Measurements from ENCODE around the gene POLRMT. TPM values are rescaled to one million over a fixed set of nuclear protein-coding genes. Genes with fewer than 3 reads are reported as not detected.
"Not testable (repeated sequence)": the region's sequence is repeated elsewhere in the genome, so short reads cannot be mapped to it uniquely, and the experiment has no call there.

POLRMT gene
- total RNA-seq, 4 donors from 2014 or later = 17.3 to 33.8 (median 30.1) TPM

DNA sequence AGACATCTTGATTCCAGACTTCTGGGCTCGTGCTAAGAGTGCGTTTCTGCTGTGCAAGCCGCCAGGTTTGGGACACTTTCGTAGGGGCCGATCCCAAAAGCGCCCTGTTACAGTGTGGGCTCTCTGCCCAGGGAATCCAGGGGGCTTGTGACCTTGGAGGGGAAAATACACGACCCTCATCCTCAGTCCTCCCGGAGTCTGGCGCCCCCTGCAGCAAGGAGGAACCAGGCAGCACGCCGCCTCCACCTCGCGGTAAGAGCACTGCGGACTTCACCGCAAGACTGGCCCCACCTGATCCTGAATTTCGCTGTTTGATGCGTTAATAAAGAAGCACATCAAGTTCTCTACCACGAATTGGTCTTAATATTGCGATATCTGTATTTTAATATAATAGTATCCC, 5.2 kb downstream of the POLRMT start:
- TF ChIP-seq, protein P1, sequence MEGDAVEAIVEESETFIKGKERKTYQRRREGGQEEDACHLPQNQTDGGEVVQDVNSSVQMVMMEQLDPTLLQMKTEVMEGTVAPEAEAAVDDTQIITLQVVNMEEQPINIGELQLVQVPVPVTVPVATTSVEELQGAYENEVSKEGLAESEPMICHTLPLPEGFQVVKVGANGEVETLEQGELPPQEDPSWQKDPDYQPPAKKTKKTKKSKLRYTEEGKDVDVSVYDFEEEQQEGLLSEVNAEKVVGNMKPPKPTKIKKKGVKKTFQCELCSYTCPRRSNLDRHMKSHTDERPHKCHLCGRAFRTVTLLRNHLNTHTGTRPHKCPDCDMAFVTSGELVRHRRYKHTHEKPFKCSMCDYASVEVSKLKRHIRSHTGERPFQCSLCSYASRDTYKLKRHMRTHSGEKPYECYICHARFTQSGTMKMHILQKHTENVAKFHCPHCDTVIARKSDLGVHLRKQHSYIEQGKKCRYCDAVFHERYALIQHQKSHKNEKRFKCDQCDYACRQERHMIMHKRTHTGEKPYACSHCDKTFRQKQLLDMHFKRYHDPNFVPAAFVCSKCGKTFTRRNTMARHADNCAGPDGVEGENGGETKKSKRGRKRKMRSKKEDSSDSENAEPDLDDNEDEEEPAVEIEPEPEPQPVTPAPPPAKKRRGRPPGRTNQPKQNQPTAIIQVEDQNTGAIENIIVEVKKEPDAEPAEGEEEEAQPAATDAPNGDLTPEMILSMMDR (IDR thresholded peaks at IDR 0.05) = no peak
- DNase-seq (ENCODE audit: low spot score) = no peak
- no peak for ATAC-seq (ENCODE audit: low FRiP score)

DNA sequence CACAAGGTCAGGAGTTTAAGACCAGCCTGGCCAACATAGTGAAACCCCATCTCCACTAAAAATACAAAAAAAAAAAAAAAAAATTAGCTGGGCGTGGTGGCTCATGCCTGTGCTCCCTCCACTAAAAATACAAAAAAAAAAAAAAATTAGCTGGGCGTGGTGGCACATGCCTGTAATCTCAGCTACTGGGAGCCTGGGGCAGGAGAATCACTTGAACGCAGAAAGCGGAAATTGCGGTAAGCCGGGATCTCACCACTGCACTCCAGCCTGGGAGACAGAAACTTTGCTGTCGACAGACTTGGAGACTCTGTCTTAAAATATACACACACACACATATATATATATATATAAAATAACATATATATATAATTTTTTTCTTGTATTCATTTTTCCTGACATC, 6.8 kb downstream of the POLRMT start:
- not testable (repeated sequence) for ATAC-seq (ENCODE audit: low FRiP score)

GRCh38 chr19:625257-625656, 8.1 kb downstream of the POLRMT start:
- TF ChIP-seq, protein P1 (IDR thresholded peaks at IDR 0.05) = no peak
- no peak for DNase-seq (ENCODE audit: low spot score)

More for the DNA sequence above, 6.8 kb downstream of the POLRMT start:
- DNase-seq (ENCODE audit: low spot score) = not testable (repeated sequence)

GRCh38 chr19:624433-625109, 8.8 kb downstream of the POLRMT start:
- ATAC-seq (ENCODE audit: low FRiP score) (no peak), DNase-seq (ENCODE audit: low spot score) (no peak)
- TF ChIP-seq, protein P1 (IDR thresholded peaks at IDR 0.05) = no peak

More at GRCh38 chr19:625257-625656, 8.1 kb downstream of the POLRMT start:
- ATAC-seq (ENCODE audit: low FRiP score) = no peak

- DNase-seq (ENCODE audit: low spot score) (no peak), ATAC-seq (ENCODE audit: low FRiP score) (no peak)
- TF ChIP-seq, protein P1 (IDR thresholded peaks at IDR 0.05) = no peak
Measured at GRCh38 chr19:623974-624373, 9.4 kb downstream of the POLRMT start.

GRCh38 chr19:623175-623916, 10.0 kb downstream of the POLRMT start:
- TF ChIP-seq, protein P1 (IDR thresholded peaks at IDR 0.05) = no peak
- DNase-seq (ENCODE audit: low spot score) (no peak), ATAC-seq (ENCODE audit: low FRiP score) (no peak)

DNA sequence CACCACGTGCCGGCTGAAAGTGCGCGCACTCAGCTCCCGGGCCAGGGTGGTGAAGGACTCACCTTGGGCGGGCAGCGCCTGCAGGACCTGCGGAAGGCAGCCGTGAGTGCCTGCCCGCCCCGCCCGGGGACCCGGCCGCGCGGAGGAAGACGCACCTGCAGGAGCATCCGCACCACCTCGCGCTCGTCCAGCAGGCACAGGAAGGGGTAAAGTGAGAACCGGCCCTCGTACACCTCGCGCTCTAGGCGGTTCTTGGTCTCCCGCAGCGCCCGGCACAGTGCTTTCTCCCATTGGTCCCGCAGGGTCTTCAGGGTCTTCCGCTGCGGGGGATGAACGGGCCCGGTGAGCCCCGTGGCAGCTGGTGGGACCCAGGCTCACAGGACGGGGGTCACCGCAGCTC, 10.7 kb downstream of the POLRMT start:
- TF ChIP-seq, protein P1 (IDR thresholded peaks at IDR 0.05) = no peak
- ATAC-seq (ENCODE audit: low FRiP score) = no peak
- DNase-seq (ENCODE audit: low spot score) = no peak

Measured in omental fat pad (tissue), 4 donors.